Measurements from ENCODE around the gene TIE1.

The TIE1 gene

DNA sequence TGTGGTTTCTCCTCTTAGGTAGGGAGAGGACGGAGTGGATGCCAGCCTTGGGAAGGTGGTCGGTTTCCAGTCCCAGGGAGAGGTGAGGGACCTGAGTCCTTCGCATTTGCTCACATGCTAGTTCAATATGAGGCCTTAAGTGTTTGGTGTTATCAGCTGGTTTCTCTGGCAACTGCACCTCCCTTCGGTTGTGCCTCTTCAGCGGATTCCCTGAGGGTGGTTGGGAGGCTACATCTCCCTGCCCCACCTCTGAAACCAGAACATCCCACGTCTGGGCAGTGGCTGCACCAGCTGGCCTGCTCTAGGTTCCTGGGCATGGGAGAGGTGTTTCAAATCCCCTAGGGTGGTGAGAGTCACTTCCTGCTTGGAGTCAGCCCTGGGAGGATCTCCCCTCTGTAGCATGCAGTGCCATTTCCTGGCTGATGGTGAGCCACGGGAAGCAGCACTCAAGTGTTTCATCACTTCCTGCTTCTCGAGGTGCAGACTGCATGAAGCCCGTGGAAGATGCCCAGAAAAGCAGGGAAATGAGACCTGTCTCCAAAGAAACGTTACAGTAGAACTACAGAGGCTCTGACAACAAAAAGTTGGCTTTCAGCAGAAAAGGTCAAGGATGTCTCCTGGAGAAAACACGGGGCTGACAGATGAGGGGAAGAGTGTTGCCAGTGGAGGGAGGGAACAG lies 26.5 kb upstream of the TIE1 start:
- no peak for DNase-seq (ENCODE audit: low read depth)

DNA sequence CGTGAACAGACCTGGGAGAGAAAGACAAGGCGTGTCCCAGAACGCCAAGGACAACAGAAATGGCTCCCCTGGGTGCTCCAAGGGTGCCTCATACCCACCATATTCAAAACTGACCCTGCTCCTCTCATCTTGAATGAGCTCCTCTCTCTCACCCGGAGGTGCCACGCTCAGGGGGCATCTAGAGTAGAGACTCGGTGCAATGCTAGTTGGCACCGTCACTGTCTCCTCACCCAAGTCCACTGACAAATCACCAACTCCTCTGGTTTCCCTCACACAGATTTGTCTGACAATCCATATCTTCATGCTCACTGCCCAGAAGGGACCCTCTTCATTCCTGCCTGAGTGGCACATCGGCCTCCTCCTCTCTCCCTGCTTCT lies 26.0 kb upstream of the TIE1 start:
- DNase-seq (ENCODE audit: low read depth), result no peak

DNA sequence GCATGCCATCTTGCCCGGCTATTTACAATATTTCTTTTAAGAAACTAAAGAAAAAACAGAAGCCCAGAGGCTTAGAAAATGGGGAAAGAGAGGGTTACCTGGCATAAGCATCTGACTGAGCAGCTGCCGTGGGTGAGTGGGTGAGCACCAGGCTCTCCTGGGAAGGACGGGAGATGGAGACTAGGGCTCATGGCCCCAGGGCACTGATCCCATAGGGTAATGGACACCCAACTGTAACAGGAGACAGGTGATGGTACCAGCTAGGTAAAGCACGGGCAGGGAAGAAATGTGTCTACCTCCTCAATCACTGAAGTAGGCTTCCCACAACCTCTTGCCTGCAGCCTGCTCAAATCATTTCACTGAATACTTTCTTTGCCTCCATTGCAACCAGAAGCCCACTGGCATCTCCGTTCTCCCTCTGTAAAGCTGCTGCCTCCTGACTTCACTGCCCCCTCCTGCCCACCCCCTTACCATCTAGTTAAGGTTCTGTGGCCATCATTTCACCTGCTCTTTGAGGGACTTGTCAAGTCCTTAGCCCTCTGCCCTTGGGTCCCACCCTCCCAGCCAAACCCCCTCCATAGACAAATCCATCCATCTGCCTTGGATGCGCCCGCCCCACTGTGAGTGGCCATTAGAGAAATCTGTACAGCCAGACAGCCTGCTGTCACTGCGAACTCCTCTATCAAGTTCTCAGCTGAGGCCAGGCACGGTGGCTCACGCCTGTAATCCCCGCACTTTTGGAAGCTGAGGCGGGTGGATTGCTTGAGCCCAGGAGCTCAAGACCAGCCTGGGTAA lies 24.8 kb upstream of the TIE1 start:
- no peak for DNase-seq (ENCODE audit: low read depth)

DNA sequence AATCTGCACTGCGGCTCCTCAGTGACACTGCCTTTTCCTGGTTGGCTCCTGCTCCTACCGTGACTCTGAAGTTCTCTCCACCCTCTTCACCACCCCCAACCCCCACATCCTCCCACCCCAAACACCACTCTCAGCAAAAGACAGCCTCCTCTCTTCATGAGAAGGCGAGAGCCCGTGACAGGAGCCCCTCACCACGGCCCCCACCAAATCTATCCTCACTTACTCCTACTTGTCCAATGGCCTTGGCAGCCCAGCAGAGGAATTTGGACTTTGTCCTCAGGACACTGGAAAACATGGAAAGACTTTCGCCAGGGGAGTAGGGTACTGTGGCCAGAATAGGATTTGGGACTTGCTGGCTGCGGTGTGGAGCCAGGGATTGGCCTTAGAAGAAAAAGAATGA lies 24.1 kb upstream of the TIE1 start:
- no peak for DNase-seq (ENCODE audit: low read depth)

DNA sequence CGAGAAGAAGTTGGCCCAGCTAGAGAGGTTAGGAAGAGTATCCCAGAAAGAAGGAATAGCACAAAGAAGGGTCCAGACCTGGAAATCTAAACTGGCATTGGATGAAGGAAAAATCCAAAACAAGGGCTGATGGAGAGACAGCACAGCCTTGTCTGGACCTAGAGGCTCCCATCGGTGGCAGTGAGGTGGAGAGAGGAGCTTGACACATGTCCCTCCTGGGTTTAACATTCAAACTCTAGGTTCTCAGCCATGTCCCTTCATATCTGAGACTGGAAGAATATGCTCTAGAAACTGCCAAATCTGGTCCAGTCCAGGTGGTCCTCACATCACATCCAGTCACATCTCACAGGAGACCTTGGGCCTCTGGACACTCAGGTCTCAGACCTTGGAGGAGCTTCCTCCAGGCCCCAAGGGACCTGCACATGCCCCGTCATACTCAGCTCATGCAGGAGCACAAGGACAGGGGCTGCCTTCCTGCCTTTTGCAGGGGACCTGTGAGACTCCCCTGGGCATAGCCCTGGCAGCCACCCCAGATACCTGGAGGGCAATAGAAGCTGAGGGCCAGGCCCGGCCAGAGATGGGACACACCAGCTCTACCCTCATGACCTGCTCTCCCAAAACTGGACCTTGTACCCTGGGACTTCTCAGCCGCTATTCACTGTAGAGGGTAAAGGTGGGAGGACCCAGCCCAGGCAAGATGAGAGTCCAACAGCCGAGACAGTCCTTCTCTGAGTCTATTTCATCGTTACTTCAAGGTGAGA lies 23.5 kb upstream of the TIE1 start:
- no peak for DNase-seq (ENCODE audit: low read depth)

DNA sequence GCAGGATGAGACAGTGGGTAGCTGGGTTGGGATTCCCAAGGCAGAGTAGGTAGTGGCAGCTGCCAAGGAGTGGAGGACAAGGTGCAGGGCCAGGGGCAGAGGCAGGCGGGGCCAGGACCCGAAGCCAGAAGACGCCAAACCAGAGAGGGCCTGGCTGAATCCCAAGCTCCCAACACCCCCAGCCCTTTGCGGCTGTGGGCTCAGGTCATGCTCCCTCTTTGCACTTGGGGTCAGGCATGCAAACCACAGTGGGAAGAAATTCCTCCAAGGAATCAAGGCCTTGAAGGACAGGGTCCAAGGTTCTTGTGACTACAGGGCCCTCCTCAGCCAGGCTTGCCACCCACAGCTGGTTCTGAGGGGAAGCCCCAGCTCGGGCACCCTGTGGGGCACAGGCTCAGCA lies 21.6 kb upstream of the TIE1 start:
- DNase-seq (ENCODE audit: low read depth), result no peak

DNA sequence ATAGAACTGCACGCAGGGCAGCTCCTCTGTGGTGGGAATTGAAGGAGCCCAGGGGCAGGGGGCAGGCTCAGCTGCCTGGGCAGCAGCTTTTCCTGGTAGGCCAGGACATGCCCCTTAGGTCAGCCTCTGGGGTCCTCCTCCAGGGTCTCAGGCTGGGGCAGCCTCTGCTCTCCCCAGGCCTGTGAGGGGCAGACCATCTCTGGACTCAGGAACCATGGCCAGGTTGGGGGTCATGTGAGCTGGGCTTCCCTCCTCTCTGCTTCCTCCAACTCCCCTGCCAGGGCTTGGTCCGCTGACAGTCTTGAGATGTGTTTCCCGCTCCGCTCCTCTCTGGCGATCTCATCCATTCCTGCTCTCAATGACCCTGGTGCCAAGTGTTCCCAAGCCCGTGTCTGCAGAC lies 21.1 kb upstream of the TIE1 start:
- DNase-seq (ENCODE audit: low read depth), result no peak

DNA sequence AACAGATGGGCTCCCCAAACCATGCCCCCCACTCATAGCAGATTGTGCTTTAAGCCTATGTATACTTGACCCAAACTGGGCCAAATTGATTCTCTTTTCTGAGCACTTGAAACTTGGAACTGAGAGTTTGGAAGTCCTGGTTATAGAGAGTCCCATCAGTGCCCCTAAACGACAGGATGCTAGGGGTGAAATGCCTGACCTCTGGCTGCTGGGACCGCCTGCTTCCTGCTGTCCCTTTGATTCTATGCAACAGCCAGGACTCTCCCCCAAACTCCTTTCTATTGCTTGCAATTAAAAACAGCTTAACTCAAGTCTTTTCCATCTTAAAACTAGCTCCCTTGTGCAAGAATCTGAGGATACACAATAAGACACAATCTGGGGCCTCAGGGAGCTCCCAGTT lies 20.1 kb upstream of the TIE1 start:
- no peak for DNase-seq (ENCODE audit: low read depth)

DNA sequence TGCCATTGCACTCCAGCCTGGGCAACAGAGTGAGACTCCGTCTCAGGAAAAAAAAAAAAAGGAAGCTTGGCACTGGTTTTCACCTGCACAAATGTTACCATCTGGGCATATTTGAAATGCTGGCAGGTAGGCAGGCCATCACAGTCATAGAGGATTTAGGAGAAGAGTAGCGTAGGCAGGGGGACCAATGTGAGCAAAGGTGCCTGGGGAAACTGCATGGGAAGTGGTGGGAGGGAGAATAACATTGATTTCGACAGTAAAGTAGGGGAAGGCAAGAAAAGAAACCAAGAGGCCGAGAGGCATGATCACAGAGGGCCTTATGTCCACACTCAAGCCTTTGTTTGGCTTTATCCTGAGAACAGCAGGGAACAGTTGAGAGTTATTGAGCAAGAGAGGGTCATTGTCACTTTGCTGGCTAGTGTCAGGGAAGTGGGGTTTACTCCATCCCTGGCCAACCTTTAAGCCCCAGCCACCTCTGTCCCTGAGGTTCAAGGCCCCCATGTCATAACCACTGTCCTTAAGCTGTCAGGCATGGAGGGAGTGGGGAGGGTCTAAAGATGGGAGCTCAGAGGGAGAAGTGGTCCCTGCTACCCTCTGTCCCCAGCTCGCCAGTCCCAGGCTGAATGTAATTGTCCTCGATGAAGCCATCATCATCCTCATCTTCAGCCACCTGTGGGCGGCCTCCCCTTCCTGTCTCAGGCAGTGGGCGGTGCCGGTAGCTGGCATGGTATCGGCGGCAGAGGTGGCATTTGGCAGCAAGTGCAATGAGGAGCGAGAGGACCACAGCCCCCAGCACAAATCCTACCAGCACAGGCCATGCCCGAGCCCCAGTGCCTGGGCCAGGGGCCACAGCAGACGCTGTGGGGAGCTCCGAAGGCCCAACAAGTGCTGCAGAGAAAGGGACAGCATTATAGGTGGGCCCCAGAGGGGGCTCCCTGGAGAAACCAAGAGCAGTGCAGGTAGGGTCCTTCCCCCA lies 18.3 kb upstream of the TIE1 start:
- no peak for DNase-seq (ENCODE audit: low read depth)

DNA sequence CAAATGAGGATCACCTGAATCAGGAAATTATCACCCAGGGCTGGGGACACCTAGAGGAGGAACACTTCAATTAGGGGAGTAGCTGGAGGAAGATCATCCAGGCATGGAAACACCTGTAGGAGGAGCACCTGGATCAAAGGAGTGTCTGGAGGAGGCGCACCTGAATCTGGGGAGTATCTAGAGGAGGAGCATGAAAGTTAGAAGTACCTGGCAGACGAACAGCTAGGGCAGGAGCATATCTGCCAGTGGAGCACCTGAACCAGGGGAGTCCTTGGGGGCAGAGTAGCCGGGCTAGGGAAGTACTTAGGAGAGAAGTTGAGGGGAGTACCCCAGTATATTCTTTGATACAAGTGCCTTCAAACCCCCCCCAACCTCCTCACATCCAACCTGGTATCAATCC lies 16.7 kb upstream of the TIE1 start:
- DNase-seq (ENCODE audit: low read depth), result no peak

DNA sequence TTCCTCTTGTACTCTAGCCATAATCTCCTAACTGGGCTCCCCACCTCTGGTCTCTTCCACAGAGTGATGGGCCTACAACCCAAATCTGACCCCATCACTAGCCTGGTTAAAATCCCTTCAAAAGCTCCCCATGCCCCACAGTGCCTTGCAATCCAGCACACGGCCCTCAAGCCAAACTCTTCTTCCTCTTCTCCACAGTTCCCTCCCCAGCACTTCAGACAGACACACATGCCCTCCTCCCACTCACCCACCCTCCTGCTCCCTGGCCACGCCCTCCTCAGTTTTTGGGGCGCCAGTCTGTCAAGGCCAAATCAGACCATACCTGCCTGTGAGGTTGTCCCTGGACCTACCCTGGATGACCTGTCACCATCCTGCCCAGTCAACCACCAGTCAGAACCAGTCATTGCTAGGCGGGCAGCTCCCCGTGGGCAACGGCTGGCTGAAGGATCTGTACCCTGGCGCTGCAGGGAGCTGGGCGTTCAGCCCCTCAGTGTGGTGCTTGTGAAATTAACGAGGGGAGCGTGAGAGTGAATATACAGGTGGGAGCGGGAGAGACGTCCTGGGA lies 16.2 kb upstream of the TIE1 start:
- DNase-seq (ENCODE audit: low read depth), result no peak

DNA sequence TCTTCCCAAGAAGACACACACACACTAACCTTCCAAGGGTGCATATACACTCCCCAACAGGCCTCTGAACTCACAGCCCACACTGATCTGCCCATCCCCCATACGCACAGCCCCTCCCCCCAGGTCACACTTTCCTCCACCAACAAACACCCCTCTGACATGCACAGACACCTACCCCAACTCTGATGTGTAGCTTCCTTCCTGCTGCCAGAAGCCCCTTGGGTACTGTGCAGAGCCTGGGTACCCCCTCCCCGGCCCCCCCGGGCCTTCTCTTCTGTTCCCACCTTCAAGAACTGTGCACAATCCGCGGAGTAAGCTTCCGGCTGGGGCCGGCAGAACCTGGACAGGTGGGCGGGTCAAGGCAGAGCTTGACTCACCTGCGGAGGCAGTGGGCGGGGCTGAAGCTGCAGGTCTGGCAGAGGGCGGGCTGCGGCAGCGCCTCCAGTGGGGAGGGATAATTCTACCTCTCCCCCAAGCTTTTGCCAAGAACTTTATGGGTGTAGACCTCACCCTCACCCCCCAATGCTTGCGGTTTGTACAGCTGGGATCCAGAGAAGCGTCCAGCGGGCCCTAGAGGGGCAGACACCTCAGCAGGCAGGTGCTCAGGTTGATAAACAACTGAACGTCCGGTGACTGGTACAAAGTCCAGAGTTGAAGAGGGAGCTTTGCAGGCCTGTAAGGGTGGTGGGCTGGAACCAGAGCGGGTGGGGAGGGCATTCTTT lies 15.4 kb upstream of the TIE1 start, which contains the start of gene C1orf210:
Gene C1orf210 (minus strand): TSS at position 313 of the 722 bp plus-strand sequence. CDS start 2,311 bp downstream, outside the sequence.
- DNase-seq (ENCODE audit: low read depth), result no peak

DNA sequence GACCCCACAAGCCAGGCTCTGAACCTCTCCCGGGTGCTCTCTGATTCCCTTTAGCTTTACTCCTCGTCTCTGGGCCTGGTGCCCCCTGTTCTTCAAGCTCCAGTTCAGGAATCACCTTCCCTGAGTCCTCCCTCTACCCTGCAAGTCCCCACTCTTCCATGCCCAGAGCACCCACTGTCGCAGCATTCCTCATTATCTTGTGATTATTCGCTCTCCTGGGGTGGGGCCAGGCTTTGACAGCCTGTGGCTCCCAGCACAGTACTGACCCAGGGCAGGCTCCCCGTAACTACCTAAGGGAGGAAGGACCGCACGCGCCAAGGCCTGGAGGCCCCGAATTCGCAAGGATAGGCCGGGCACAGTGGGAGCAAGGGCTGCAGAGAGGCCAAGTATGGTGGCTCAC lies 14.7 kb upstream of the TIE1 start:
- no peak for DNase-seq (ENCODE audit: low read depth)

DNA sequence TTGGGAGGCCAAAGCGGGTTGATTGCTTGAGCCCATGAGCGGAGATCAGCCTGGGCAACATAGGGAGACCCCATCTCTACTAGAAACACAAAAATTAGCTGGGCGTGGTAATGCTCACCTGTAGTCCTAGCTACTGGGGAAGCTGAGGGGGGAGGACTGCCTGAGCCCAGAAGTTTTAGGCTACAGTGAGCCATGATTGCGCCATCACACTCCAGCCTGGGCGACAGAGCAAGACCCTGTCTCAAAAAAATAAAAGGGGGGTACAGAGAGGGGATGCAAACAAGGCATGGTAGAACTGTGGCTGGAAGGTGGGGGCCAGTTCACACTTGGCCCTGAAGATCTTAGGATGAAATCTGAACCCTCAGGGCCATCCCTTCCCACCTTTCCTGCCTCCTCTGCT lies 14.2 kb upstream of the TIE1 start:
- no peak for DNase-seq (ENCODE audit: low read depth)

DNA sequence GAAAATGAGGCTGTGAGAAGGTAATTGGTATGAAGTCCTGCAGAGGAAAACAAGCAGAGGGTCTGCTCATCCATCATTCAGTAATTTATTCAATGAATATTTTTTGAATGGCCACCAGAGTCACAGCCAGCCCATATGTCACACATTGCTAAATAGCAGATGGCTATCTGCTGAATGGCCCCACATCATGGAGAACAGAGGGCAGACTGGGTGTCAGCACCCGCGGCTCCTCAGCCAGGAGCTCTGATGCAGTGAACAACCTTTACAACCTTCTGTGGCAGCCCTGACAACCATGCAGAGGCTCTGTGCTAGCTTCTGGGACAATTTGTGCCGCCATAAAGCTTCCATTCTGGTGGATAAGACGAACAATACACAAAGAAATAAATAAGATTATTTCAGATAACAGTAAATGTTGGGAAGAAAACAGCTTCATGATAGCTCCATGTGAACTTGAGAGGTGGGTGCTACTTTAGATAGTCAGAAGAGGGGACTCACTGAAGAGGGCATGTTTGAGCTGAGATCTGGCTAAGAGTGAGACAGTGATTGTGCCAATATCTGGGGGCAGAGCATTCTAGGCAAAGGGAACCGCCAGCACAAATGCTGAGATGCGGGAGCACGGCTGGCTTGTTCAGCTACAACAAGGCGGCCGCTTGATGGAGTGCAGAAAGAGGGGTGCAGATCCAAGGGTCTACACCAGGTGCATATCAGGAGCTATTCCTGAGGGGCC lies 12.6 kb upstream of the TIE1 start:
- DNase-seq (ENCODE audit: low read depth), result no peak

DNA sequence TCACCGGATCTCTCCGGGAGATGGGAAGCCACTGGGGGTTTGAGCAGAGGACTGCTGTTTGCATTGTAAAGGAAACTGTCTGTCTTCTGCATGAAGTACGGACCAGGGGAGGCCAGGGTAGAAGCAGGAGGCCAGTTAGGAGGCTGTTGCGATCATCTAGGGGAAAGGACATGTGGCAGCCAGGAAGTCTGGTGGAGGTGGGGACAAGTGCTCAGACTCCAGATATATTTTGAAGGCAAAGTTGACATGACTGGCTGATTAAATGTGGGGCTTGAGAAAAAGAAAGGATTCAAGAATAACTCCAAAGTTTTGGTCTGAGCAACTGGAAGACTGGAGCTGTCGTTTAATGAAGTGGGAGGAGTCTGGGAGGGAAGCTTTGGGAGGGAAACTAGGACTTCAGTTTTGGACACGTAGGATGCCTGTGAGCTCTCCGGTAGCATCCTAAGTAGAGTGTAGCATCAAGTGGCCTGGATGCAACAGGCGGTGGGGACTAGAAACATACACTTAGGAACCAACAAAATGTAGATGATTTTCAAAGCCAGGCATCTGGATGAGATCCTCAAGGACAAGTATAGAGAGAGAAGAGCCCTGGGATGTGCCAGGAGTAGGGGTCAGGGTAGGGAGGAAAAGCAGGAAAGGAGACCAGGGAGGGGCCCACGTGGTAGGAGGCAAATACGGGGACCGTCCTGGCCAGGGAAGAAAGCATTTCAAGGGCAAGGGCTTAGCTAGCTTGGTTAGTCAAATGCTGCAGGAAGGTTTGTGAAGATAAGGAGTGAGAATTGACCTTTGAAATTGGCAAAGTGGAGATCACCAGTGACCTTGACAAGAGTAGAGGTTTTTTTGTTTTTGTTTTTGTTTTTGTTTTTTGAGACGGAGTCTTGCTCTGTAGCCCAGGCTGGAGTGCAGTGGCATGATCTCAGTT lies 11.7 kb upstream of the TIE1 start:
- no peak for DNase-seq (ENCODE audit: low read depth)

DNA sequence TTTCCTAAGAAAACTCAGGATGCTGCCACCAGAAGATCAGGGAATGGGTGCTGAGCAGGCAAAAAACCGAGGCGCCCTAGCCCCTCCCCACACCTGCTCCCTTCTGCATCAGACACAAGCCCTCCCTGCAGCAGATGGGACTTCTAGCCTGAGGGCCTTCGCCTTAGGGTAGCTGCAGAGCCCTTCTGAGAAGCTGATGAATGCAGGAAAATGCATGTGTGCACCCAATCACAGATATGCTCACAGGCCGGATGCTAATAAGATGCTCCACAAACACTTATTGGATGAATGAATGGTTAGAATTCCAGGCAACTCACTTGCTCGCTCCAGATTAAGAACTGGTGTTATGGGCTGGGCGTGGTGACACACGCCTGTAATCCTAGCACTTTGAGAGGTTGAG lies 8.6 kb upstream of the TIE1 start:
- no peak for DNase-seq (ENCODE audit: low read depth)

DNA sequence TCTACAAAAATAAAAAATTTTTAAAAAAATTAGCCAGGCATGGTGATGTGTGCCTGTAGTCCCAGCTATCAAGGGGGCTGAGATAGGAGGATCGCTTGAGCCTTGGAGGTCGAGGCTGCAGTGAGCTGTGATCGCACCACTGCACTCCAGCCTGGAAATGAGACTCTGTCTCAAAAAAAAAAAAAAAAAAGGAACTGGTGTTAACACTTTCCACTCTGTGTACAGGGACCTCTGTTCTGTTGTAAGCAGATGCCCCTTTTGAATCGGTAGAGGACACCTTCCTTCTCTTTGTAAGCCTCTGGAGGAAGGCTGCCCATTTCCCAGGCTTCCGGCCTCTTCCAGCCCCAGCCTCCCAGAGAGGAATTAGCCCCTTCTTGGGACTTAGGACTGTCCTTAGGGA lies 8.1 kb upstream of the TIE1 start:
- DNase-seq (ENCODE audit: low read depth), result no peak

DNA sequence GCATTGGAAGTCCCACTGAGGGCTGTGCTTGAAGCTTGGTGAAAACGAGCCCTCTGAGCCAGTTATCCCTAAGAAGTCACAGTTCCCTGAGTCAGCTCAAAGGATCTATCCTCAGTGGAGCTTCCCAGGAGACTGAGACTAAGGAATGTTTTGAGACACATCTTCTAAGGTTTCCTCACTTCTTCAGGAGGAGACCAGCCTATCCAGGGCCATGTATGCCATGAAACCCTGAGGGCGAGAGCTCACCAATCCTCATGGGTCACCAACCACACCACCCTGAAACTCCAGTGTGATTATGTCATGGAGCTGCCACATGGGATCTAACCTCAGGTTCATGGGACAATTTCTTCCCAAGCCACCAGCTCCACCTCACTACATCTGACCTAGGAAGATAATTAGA lies 7.6 kb upstream of the TIE1 start:
- no peak for DNase-seq (ENCODE audit: low read depth)

Measured in HS-27A (cell line).